ENCODE results near the gene BICRA.

BICRA gene

DNA sequence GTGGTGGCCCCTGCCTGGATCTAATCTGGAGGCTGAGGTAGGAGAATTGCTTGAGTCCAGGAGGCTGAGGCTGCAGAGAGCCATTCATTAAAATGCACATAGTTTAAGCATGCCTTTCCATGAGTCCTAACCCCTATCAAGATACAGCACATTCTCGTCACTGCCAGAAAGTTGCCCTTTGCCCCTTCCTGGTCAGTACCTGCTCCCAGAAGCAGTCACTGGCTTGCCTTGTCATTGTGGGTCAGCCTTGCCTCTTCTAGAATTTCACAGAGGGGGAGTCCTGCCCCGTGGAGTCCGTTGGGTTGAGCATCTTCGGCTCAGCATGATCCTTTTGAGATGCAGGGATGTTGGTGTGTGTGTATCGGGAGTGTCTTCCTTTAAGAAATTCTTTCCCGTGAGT lies 10.8 kb downstream of the BICRA start:
- no peaks in the 10 kb centered on the region for H3K27me3 ChIP-seq (ENCODE audit: insufficient read depth, poor library complexity, severe bottlenecking)
- H3K27ac ChIP-seq (replicated peaks): no peak overlapping the region
- no peak for DNase-seq (ENCODE audit: low read depth in 1 of 2, low spot score in 1 of 2)
- H3K4me3 ChIP-seq (replicated peaks; ENCODE audit: insufficient read depth, low read length): no peak overlapping the region
- TF ChIP-seq, protein P1, sequence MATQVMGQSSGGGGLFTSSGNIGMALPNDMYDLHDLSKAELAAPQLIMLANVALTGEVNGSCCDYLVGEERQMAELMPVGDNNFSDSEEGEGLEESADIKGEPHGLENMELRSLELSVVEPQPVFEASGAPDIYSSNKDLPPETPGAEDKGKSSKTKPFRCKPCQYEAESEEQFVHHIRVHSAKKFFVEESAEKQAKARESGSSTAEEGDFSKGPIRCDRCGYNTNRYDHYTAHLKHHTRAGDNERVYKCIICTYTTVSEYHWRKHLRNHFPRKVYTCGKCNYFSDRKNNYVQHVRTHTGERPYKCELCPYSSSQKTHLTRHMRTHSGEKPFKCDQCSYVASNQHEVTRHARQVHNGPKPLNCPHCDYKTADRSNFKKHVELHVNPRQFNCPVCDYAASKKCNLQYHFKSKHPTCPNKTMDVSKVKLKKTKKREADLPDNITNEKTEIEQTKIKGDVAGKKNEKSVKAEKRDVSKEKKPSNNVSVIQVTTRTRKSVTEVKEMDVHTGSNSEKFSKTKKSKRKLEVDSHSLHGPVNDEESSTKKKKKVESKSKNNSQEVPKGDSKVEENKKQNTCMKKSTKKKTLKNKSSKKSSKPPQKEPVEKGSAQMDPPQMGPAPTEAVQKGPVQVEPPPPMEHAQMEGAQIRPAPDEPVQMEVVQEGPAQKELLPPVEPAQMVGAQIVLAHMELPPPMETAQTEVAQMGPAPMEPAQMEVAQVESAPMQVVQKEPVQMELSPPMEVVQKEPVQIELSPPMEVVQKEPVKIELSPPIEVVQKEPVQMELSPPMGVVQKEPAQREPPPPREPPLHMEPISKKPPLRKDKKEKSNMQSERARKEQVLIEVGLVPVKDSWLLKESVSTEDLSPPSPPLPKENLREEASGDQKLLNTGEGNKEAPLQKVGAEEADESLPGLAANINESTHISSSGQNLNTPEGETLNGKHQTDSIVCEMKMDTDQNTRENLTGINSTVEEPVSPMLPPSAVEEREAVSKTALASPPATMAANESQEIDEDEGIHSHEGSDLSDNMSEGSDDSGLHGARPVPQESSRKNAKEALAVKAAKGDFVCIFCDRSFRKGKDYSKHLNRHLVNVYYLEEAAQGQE (IDR thresholded peaks at IDR 0.05; ENCODE audit: insufficient replicate concordance, low read depth): no peak
- TF ChIP-seq GABPA (IDR thresholded peaks at IDR 0.05; ENCODE audit: low read depth) (no peak), SPI1 (IDR thresholded peaks at IDR 0.05; ENCODE audit: borderline replicate concordance, low read depth) (no peak), POLR2AphosphoS5 (IDR thresholded peaks at IDR 0.05; ENCODE audit: low read depth) (no peak)
- TF ChIP-seq, protein P2, sequence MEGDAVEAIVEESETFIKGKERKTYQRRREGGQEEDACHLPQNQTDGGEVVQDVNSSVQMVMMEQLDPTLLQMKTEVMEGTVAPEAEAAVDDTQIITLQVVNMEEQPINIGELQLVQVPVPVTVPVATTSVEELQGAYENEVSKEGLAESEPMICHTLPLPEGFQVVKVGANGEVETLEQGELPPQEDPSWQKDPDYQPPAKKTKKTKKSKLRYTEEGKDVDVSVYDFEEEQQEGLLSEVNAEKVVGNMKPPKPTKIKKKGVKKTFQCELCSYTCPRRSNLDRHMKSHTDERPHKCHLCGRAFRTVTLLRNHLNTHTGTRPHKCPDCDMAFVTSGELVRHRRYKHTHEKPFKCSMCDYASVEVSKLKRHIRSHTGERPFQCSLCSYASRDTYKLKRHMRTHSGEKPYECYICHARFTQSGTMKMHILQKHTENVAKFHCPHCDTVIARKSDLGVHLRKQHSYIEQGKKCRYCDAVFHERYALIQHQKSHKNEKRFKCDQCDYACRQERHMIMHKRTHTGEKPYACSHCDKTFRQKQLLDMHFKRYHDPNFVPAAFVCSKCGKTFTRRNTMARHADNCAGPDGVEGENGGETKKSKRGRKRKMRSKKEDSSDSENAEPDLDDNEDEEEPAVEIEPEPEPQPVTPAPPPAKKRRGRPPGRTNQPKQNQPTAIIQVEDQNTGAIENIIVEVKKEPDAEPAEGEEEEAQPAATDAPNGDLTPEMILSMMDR (IDR thresholded peaks at IDR 0.05; ENCODE audit: insufficient read depth, low read length): no peak

DNA sequence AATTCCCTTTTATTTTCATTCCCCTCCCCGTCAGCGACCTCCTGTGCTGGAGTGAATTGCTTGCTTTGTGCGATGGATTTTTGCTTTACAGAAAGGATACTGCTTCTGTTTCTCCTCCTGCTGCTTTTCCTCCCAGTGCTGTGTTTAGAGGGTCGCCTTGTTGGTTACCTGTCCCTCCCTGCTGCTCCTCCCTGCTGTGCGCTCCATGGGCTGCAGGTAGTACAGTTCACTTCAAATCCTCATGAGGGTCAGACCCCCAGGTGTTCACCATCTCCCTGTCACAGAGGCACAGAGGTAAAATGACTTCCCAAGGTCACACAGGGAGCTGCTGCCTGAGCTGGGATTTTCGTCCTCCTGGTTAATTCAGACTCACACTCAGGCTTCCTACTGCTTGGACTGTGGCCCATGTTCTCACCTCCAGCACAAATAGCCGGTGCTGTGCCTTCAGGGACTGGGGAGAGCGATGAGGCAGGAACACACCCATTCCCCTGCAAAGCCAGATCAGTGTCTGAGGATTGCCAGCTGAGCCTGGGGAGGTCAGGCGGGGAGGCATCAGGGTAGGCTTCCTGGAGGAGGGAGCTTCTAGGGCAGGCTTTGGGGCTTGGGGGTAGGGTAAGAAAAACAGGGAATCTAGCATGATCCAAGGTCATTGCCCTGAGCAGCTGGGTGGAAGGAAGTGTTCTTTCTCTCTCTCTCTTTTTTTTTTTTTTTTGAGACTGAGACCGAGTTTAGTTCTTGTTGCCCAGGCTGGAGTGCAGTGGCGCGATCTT lies 14.4 kb downstream of the BICRA start:
- TF ChIP-seq, protein P1 (IDR thresholded peaks at IDR 0.05; ENCODE audit: insufficient replicate concordance, low read depth): no peak
- TF ChIP-seq, protein P2 (IDR thresholded peaks at IDR 0.05; ENCODE audit: insufficient read depth, low read length): no peak
- no peak for TF ChIP-seq GABPA (IDR thresholded peaks at IDR 0.05; ENCODE audit: low read depth)
- TF ChIP-seq POLR2AphosphoS5 (IDR thresholded peaks at IDR 0.05; ENCODE audit: low read depth): no peak
- TF ChIP-seq SPI1 (IDR thresholded peaks at IDR 0.05; ENCODE audit: borderline replicate concordance, low read depth): no peak
- Histone ChIP-seq H3K4me3 (replicated peaks; ENCODE audit: insufficient read depth, low read length) (no peak overlapping the region), H3K27me3 (ENCODE audit: insufficient read depth, poor library complexity, severe bottlenecking) (no peaks in the 10 kb centered on the region), H3K27ac (replicated peaks) (no peak overlapping the region)
- DNase-seq (ENCODE audit: low read depth in 1 of 2, low spot score in 1 of 2): no peak

DNA sequence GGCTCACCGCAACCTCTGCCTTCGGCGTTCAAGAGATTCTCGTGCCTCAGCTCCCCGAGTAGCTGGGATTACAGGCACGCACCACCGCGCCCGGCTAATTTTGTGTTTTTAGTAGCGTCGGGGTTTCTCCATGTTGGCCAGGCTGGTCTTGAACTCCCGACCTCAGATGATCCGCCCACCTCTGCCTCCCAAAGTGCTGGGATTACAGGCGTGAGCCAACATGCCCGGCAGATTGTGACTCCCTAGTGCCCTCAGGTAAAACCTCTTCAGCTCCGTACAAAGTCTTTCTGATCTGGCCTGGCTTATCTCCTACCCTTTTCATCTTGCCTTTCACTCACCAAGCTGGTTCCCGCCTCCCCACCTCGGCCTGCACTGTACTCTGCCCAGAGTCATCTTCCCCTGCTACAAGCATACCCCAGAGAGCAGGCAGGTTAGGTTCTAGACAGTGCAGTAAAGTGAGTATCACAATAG lies 15.0 kb downstream of the BICRA start:
- Histone ChIP-seq H3K27ac (replicated peaks) (no peak overlapping the region), H3K27me3 (ENCODE audit: insufficient read depth, poor library complexity, severe bottlenecking) (no peaks in the 10 kb centered on the region), H3K4me3 (replicated peaks; ENCODE audit: insufficient read depth, low read length) (no peak overlapping the region)
- no peak for DNase-seq (ENCODE audit: low read depth in 1 of 2, low spot score in 1 of 2)
- TF ChIP-seq GABPA (IDR thresholded peaks at IDR 0.05; ENCODE audit: low read depth) (no peak), POLR2AphosphoS5 (IDR thresholded peaks at IDR 0.05; ENCODE audit: low read depth) (no peak)
- TF ChIP-seq, protein P2 (IDR thresholded peaks at IDR 0.05; ENCODE audit: insufficient read depth, low read length): no peak
- TF ChIP-seq, protein P1 (IDR thresholded peaks at IDR 0.05; ENCODE audit: insufficient replicate concordance, low read depth): no peak

All from HL-60 (cell line).